ENCODE data around the gene CH25H.

CH25H gene

DNA sequence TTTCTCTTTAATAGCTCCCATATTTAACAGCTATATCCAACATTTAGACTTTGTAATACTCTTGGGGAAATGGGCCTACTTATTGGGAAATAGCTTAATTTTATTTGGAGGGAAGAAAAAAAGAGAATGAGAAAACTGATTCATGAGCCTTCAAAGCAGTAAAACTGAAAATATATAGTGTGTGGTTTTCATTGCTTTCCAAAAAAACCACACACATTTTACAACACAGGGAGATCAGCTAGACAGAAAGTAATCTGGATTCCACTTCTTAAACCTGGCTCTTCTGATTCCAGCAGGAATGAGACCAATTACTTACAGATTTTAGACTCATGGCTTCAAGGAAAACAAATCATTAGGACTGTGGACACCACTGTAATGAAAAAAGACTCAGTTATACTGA lies 48.7 kb downstream of the CH25H start:
- DNase-seq (ENCODE audit: low read depth in 1 of 2, low spot score in 1 of 2) = no peak

DNA sequence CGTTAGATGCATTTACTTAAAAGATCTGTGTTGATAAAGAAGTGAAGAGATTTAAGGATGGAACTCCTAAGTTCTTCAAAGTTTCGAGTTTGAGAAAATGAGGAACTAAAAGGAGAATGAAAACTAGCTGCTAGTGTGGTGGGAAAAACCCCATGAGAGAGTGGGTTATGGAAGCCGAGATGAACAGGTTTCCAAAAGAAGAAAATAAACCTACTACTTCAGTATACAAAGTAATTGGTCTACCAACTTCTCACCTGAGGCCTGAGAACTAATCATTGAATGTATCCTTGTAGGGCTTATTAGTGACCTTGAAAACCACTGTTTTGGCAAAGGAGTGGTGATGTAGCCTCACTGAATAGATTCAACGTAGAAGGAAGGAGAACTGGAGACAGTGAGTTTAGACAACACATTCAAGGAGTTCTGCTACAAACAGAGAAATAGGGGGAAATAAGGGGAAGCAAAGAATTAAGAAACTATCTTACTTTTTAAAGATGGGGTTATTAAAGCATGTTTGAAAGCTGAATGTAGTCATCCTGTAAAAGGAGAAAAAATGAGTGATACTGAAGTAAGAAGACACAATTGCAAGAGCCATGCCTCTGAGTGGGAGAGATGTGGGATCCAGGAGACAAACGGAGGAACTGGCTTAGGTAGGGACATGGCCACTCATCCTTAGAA lies 50.8 kb downstream of the CH25H start:
- no peak for DNase-seq (ENCODE audit: low read depth in 1 of 2, low spot score in 1 of 2)
